ENCODE data around the gene ACVR1B. TPM values are rescaled to one million over a fixed set of nuclear protein-coding genes. Genes with fewer than 3 reads are reported as not detected.

Gene ACVR1B
- total and polyA plus RNA-seq, 2 of the 8 experiments (the other 6 are each of a cell fraction or from before 2014, with no cell fraction given), result 16.0 to 19.2 TPM

DNA sequence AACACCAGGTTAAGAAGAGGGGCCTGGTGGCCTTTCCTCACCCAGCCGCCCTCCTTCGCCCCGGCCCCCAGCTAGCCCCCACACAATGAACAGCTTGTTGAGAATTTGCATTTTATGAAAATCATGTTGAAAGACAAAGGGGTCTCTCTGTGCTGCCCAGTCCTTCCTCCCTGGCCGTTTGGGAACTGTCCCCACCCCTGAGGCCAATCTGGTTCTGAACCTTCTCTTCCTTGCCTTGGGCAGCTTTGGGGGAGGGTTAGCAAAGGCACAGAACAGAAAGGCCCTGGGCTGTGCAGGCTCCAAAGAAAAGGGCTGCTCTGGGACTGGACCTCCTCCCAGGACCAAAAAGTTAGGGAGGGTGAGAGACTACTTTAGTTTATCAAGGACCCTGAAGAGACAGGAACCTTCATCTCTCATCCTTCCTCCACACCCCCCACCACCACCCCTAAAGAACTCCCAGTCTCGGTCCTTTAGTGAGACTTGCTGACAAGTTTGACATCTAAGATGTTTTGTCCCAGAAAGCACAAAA, 56.5 kb downstream of the ACVR1B start:
- H3K36me3 ChIP-seq (ENCODE audit: control insufficient read depth in 2 of 4, insufficient read depth in 4 of 4, low read length in 3 of 4), result no peaks in the 10 kb centered on the region; a peak in 1 of 8 replicates
- no peak overlapping the region for H4K5ac ChIP-seq (ENCODE audit: insufficient read length, low read depth, low read length)
- H3K4me2 ChIP-seq (ENCODE audit: insufficient read depth in 1 of 2, low read depth in 2 of 2, low read length in 2 of 2), result peak overlapping the region; percentile 66 to 91
- no peaks in the 10 kb centered on the region for H3K9me3 ChIP-seq (ENCODE audit: insufficient read depth in 2 of 2, low read depth in 1 of 2, low read length in 1 of 2)
- ChIA-PET CTCF (ENCODE audit: partially characterized antibody) (interaction anchor here (1.5 to 38.2 kb wide), 2 partner anchors 15 to 16 kb away, joined by 4 to 1249 read pairs; no protein-coding TSS in a partner anchor), POLR2A (ENCODE audit: partially characterized antibody) (interaction anchor here (1.4 to 6.5 kb wide), 2 partner anchors 13 to 14 kb away, joined by 4 to 62 read pairs; no protein-coding TSS in a partner anchor)
- H3K4me3 ChIP-seq (ENCODE audit: extremely low read depth in 1 of 4, insufficient read depth in 2 of 4, low read depth in 3 of 4, low read length in 4 of 4), result peak overlapping the region in 1 of 4 experiments; percentile 74; a peak in 2 of 8 replicates
- peaks cover 5 to 34% (median 20%) of the 10 kb centered on the region in 4 experiments for H3K4me1 ChIP-seq (replicated peaks in 1 of 4; ENCODE audit: control insufficient read depth in 3 of 4, insufficient read depth in 4 of 4, low read length in 3 of 4)
- H3K79me1 ChIP-seq (ENCODE audit: low read depth, low read length), result no peaks in the 10 kb centered on the region
- DNase-seq (ENCODE audit: low read depth in 1 of 2, low spot score in 2 of 2) (no peak), FAIRE-seq (no peak)
- peaks cover 19 to 55% (median 48%) of the 10 kb centered on the region in 4 experiments for H3K27me3 ChIP-seq (replicated peaks in 1 of 4; ENCODE audit: control insufficient read depth in 3 of 4, extremely low read depth in 1 of 4, insufficient read depth in 3 of 4, low read length in 3 of 4)
- no peak overlapping the region for H3K4ac ChIP-seq (replicated peaks; ENCODE audit: insufficient read length, low read depth, low read length)
- H2BK15ac ChIP-seq (ENCODE audit: low read length), result 0 out of 2 replicates have a peak overlapping the region, but pooled peaks have one; percentile 46
- H3K9ac ChIP-seq (replicated peaks in 1 of 4; ENCODE audit: extremely low read depth in 1 of 4, low read depth in 3 of 4, low read length in 3 of 4), result no peak overlapping the region
- no peak overlapping the region for H4K91ac ChIP-seq (replicated peaks; ENCODE audit: insufficient read length, low read length)
- no peak overlapping the region for H2BK120ac ChIP-seq (replicated peaks; ENCODE audit: low read depth, low read length)
- H3K27ac ChIP-seq (ENCODE audit: low read depth, low read length), result no peak overlapping the region
- 78% methylated on average over 5 of the region's 5 CpGs; no CpG with 5 or more reads in 1 of the 2 experiments for WGBS, 2 experiments (ENCODE audit: extremely low coverage in 1 of 2, insufficient coverage in 1 of 2, insufficient read length in 1 of 2, insufficient replicate concordance in 2 of 2, low coverage in 1 of 2, low lambda C conversion rate in 2 of 2, missing lambda C conversion rate in 1 of 2)
- H3K14ac ChIP-seq (ENCODE audit: insufficient read length), result no peak overlapping the region
- no peak overlapping the region for H3K23ac ChIP-seq (ENCODE audit: insufficient read length)
- H2AK5ac ChIP-seq (ENCODE audit: low read depth, low read length), result no peak overlapping the region
- H3K23me2 ChIP-seq (ENCODE audit: low read depth, low read length), result peaks cover 10% of the 10 kb centered on the region; the same call in 1 of the 2 replicates
- H4K20me1 ChIP-seq (replicated peaks in 1 of 2; ENCODE audit: control insufficient read depth in 1 of 2, insufficient read depth in 2 of 2, low read length in 2 of 2), result no peaks in the 10 kb centered on the region
- H3K56ac ChIP-seq (replicated peaks; ENCODE audit: insufficient read length, low read depth, low read length), result no peak overlapping the region
- H2BK5ac ChIP-seq (ENCODE audit: low read depth, low read length), result no peak overlapping the region
- no peaks in the 10 kb centered on the region for H3K79me2 ChIP-seq (ENCODE audit: control insufficient read depth in 1 of 2, insufficient read depth in 2 of 2, low read length in 2 of 2)
- H2BK20ac ChIP-seq (ENCODE audit: low read length), result no peak overlapping the region
- no peak overlapping the region for H3K18ac ChIP-seq (ENCODE audit: extremely low read depth, low read length)
- no peak overlapping the region for H2AFZ ChIP-seq (ENCODE audit: low read length)
- H2BK12ac ChIP-seq (ENCODE audit: low read depth, low read length), result no peak overlapping the region
- H4K8ac ChIP-seq (ENCODE audit: extremely low read depth, insufficient read depth, low read length), result no peak overlapping the region
- TF ChIP-seq CHD2 (IDR thresholded peaks at IDR 0.05; ENCODE audit: low read length), result no peak
- no peak for TF ChIP-seq BCL11A (IDR thresholded peaks at IDR 0.05; ENCODE audit: low read depth in 2 of 2, low read length in 2 of 2)
- no peak for TF ChIP-seq ZNF274 (IDR thresholded peaks at IDR 0.05; ENCODE audit: borderline replicate concordance, extremely low read depth, low read length)
- TF ChIP-seq NANOG (IDR thresholded peaks at IDR 0.05; ENCODE audit: insufficient read depth, low read depth, low read length, poor library complexity, severe bottlenecking), result no peak
- no peak for TF ChIP-seq FOSL1 (IDR thresholded peaks at IDR 0.05; ENCODE audit: insufficient read depth, low read depth, low read length)
- TF ChIP-seq HDAC6 (IDR thresholded peaks at IDR 0.05; ENCODE audit: low read depth, low read length), result no peak
- TF ChIP-seq EGR1 (IDR thresholded peaks at IDR 0.05; ENCODE audit: borderline replicate concordance, low read depth, low read length), result no peak
- no peak for TF ChIP-seq NRF1 (IDR thresholded peaks at IDR 0.05; ENCODE audit: low read depth, low read length)
- TF ChIP-seq TAF1 (IDR thresholded peaks at IDR 0.05; ENCODE audit: low read depth, low read length), result no peak
- TF ChIP-seq SP4 (IDR thresholded peaks at IDR 0.05; ENCODE audit: low read length), result no peak
- no peak for TF ChIP-seq RAD21 (IDR thresholded peaks at IDR 0.05 in 1 of 2, conservative IDR thresholded peaks at IDR 0.05 in 1 of 2; ENCODE audit: low read depth in 2 of 2, low read length in 2 of 2)
- TF ChIP-seq POLR2AphosphoS5 (IDR thresholded peaks at IDR 0.05; ENCODE audit: low read depth, low read length), result no peak
- no peak for TF ChIP-seq CEBPB (IDR thresholded peaks at IDR 0.05; ENCODE audit: low read depth, low read length)
- TF ChIP-seq CHD1 (IDR thresholded peaks at IDR 0.05; ENCODE audit: low read depth, low read length), result no peak
